Measurements from ENCODE around the gene BACH2.

DNA sequence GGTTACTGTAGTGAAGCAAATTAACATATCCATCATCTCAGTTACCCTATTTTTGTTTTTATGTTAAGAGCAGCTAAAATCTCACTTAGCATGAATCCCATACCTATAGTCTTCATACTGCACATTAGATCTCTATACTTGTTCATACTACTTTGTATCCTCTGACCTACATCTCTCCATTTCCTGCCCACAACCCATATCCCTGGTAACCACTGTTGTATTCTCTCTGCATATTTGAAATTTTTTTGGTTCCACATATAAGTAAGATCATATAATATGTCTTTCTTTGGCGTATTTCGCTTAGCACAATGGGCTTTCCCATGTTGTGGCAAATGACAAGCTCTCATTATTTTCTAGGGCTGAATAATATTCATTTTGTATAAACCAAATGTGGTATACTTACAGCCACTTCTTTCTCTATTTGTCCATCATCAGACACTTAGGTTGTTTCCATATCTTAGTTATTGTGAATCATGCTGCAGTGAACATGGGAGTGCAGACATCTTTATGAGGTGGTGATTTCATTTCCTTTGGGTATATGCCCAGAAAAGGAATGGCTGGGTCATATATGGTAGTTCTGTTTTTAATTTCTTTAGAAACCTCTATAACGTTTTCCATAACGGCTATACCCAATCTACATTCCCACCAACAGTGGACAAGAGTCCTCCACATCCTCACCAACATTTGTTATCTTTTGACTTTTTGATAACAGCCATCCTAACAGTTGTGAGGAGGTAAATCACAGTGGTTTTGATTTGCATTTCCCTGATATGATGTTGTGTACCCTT lies 39.8 kb downstream of the BACH2 start:
- TF ChIP-seq EP300 (IDR thresholded peaks at IDR 0.05) = no peak
- TF ChIP-seq CTCF (IDR thresholded peaks at IDR 0.05) = no peak
- TF ChIP-seq POLR2AphosphoS5 (IDR thresholded peaks at IDR 0.05) = no peak

Data from stomach (tissue), 4 donors.